Measurements from ENCODE around the gene UMODL1. TPM values are rescaled to one million over a fixed set of nuclear protein-coding genes. Genes with fewer than 3 reads are reported as not detected.

UMODL1 gene
- total RNA-seq, 1 experiment from 2014 or later = not detected

DNA sequence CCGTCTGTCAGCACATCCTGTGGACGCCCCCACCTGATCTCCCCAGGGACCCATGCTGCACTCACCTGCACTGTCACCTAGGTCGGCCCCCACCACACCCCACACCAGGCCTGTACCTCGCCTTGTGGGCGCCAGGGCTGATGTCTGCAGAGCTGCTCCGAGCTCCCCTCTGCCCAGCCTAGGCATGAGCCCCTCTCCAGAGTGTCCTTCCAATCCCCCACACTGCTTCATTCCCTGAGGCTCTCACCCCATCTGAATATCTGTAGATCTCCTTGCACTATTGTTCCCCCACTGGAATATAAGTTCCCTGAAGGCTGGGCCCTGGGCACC, 12.2 kb downstream of the UMODL1 start:
- H3K36me3 Mint-ChIP-seq (ENCODE audit: insufficient read depth in 1 of 3, low read depth in 3 of 3) = no peaks in the 10 kb centered on the region

More for the DNA sequence above, 12.2 kb downstream of the UMODL1 start:
- H3K4ac ChIP-seq (ENCODE audit: low read depth, low read length) = no peak overlapping the region
- DNase-seq = no peak
- no peak overlapping the region for H4K5ac ChIP-seq (ENCODE audit: insufficient read length, low read depth, low read length)
- no peak overlapping the region for H2BK120ac ChIP-seq (ENCODE audit: low read depth, low read length, poor library complexity, severe bottlenecking)
- no peak overlapping the region for H3K9ac ChIP-seq (ENCODE audit: extremely low read depth, insufficient read length, low read length)
- H3T11ph ChIP-seq (ENCODE audit: low read length) = no peak overlapping the region
- no CpG with 5 or more reads among the region's 6 CpGs for WGBS (ENCODE audit: extremely low coverage, insufficient read length, low lambda C conversion rate)
- H3K4me3 Mint-ChIP-seq = no peak overlapping the region
- no peak overlapping the region for H3K23ac ChIP-seq (ENCODE audit: insufficient read length, low read depth, low read length)
- H3K27ac Mint-ChIP-seq = no peak overlapping the region
- H2AFZ ChIP-seq (ENCODE audit: low read length) = no peak overlapping the region
- H3K56ac ChIP-seq (ENCODE audit: insufficient read length, low read depth, low read length) = no peak overlapping the region
- H3K4me1 ChIP-seq (ENCODE audit: insufficient read depth, low read length) = no peaks in the 10 kb centered on the region
- no peaks in the 10 kb centered on the region for H3K9me3 ChIP-seq (ENCODE audit: control insufficient read depth, low read depth, low read length)
- no peaks in the 10 kb centered on the region for H3K79me1 ChIP-seq (ENCODE audit: insufficient read depth, low read depth, low read length, poor library complexity, severe bottlenecking)
- no peaks in the 10 kb centered on the region for H3K23me2 ChIP-seq (ENCODE audit: insufficient read length, low read depth, low read length, poor library complexity, severe bottlenecking)
- TF ChIP-seq, protein P1, sequence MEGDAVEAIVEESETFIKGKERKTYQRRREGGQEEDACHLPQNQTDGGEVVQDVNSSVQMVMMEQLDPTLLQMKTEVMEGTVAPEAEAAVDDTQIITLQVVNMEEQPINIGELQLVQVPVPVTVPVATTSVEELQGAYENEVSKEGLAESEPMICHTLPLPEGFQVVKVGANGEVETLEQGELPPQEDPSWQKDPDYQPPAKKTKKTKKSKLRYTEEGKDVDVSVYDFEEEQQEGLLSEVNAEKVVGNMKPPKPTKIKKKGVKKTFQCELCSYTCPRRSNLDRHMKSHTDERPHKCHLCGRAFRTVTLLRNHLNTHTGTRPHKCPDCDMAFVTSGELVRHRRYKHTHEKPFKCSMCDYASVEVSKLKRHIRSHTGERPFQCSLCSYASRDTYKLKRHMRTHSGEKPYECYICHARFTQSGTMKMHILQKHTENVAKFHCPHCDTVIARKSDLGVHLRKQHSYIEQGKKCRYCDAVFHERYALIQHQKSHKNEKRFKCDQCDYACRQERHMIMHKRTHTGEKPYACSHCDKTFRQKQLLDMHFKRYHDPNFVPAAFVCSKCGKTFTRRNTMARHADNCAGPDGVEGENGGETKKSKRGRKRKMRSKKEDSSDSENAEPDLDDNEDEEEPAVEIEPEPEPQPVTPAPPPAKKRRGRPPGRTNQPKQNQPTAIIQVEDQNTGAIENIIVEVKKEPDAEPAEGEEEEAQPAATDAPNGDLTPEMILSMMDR (conservative IDR thresholded peaks at IDR 0.05) = no peak
- H3K27me3 Mint-ChIP-seq (ENCODE audit: low read depth) = no peaks in the 10 kb centered on the region
- H3K27ac ChIP-seq (ENCODE audit: insufficient read length, low read depth, low read length) = no peak overlapping the region
- no peak overlapping the region for H3K18ac ChIP-seq (ENCODE audit: insufficient read length, low read depth, low read length)
- H2BK15ac ChIP-seq (ENCODE audit: low read depth, low read length) = no peak overlapping the region
- no peak overlapping the region; the same call in 1 of the 2 replicates for H3K14ac ChIP-seq (ENCODE audit: insufficient read depth, low read length)
- no peaks in the 10 kb centered on the region for H4K20me1 ChIP-seq (ENCODE audit: control insufficient read depth, insufficient read depth, insufficient read length)
- H2AK5ac ChIP-seq (ENCODE audit: insufficient read length, low read length) = no peak overlapping the region
- no peak overlapping the region for H2BK12ac ChIP-seq (ENCODE audit: insufficient read length, low read depth, low read length)
- no peak overlapping the region for H3K4me2 ChIP-seq (ENCODE audit: insufficient read depth, insufficient read length, low read length)
- no peaks in the 10 kb centered on the region for H3K4me1 Mint-ChIP-seq
- no peaks in the 10 kb centered on the region for H3K79me2 ChIP-seq (ENCODE audit: insufficient read depth, low read length)
- H2BK20ac ChIP-seq (ENCODE audit: low read depth, low read length, poor library complexity, severe bottlenecking) = no peak overlapping the region
- no peak overlapping the region for H4K8ac ChIP-seq (replicated peaks; ENCODE audit: insufficient read length, low read depth, low read length)
- no peaks in the 10 kb centered on the region for H3K9me3 Mint-ChIP-seq
- no peaks in the 10 kb centered on the region for H3K27me3 ChIP-seq (ENCODE audit: insufficient read depth, low read length)
- H4K91ac ChIP-seq (ENCODE audit: insufficient read length, low read depth, low read length) = no peak overlapping the region
- no peak overlapping the region for H2BK5ac ChIP-seq (ENCODE audit: insufficient read length, low read length)
